Measurements from ENCODE around the gene TNIP2.

TNIP2 gene

DNA sequence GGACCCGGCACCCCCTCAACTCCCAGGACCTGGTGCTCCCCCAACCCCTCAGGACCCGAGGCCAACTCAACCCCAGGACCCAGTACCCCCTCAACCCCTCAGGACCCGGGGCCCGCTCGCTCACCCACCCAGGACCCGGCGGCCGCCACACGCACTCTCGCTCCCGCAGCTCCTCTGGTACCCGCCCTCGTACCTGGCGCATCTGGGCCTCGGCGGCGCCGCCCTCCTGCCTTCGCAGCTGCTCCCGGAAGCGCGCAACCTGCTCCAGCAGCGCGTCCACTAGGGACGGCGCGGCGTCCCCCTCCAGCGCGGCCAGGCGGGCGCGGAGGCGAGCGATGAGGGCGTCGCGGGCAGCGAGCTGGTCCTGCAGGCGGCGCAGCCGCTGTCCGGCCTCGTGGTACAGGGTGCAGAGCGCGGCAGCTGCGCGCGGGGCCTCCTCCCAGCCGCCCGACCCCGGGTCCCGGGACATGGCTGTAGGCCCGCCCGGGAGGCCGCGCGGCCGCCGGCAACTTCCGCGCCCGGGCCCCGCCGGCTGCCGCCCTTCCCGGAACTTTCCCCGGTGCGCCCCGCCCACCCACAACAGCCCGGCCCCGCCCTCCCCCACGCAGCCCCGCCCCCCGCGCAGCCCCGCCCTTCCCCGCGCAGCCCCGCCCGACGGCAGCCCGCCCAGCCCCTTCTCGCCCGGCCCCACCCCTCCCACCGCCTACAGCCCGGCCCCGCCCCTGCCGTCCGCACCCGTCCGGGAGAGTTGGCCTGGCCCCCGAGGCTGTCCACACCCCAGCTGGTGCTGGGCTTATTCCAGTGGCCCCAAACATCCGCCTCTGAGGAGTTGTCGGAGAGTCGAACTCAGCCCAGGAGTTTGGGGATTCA lies at the start of gene TNIP2:
Gene TNIP2 (minus strand): TSS at position 516 of the 870 bp plus-strand sequence. CDS start 47 bp downstream, at position 469.
- peak; percentile 86 for DNase-seq

- no peak for DNase-seq
Measured at GRCh38 chr4:2804973-2805501, 48.9 kb upstream of the TNIP2 start.

GRCh38 chr4:2804449-2804972 lies 48.4 kb upstream of the TNIP2 start:
- no peak for DNase-seq

DNA sequence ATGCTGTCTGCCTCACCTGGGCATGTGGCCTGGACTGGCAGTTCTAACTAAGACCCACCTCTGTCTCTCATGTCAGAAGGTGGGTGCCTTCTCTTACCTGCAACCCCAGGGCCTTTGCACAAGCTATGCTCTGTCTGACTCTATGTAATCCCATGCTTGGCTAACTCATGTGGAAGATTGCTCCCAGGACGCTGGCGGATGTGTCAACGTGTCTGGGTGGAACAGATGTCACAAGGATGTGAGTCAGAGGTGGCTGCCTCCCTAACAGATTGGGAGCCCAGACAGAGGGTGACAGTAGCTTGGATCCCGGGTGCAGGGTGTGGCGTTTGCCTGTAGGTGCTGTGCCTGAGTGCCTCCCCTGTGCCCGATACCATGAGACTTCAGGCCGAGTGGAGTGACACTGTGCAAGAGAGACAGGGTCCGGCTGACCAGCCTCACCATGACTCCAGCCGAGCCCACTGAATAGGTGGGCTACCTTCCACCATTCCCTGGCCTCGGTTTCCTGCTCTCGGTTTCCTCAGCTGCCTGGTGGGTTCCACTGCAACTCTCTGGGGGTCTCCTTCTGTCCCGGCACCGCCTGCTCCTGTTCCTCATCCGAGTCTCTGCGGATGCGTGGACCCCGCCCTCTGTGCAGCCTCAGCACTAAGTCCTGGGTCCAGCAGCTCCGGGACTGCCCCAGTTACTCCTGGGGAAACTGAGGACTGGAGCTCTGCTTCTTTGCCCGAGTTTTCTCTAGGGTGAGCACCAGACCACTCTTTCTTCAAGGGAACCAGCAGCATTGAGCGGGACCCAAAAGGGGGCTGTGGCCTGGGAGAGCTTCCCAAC lies 47.7 kb upstream of the TNIP2 start:
- no peak for DNase-seq

- no peak for DNase-seq
Measured at GRCh38 chr4:2802618-2803531, 46.7 kb upstream of the TNIP2 start.

DNA sequence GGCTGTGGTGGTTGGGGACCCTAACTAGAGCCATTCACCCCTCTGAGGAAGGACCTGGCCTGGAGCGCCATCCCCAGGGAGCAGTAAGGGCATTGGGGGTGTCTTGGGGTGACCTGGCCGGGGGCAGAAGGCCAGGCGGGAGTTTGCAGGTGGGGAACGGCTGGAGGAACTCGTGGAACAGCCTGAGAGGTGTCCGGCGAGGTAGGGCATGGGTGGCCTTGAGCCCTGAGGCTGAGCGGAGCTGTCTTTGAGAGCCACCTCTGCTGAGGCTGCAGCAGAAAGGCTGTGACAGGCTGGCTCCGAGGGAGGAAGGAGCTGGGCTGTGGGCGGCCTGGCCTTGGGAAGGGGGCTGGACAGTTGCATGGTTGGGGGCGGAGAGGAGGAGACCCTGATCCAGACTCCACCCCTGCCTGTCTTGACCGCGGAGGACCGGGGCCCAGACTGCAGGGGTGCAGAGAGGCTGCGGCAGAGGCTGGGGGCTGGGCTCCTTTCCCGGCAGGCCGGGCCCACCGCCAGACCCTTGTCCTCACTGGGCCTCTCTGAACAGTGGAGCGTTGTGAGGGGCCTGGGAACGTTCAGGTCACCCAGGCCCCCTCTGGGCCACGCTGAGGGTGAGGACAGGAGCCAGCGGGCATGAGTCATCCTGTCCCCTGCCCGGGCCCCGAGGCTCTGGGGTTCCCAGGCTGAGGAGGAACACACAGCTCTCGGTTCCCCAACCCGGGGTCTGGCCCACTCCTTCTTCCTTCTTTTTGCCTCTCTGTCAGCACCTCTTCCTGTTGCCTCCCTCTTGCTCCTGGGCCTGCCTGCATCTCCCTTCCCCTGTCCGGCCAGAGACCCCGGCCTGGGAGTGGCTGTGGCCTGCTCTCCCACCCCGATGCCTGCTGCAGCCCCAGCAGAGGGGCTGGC lies 44.8 kb upstream of the TNIP2 start:
- DNase-seq = peak; percentile 36

DNA sequence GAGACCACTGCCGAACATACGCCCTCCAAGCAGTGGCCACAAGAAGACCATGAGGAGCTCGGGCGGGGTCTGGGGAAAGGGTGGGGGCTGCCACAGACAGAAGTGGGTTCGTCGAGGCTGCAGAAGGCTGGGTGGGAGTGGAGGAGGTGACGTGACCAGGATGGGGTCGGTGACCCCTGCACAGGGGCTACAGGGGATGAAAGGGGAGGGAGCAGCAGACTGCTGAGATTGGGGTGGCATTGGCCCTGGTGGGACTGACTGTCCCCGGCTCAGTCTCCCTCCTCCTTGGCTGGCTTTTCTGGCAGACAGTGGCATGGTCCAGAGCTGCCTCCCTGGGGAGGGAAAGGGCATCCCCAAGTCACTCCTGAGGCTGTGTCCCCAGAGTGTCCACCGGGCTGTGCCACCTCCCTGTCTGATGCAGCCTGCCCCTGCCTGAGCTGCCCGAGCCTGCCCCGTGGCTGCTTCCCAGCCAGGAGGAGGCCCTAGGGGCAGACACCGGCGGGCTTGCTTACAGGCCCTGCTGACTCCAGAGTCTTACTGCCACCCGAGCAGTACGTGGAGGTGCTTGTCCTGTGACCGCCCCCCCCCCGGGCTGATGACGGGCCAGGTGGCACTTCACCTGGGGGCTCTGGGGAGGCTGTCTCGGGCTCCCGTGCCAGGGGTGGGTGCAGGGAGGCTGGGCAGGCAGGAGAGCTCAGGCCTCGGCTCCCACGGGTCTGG lies 44.0 kb upstream of the TNIP2 start:
- DNase-seq = no peak

DNA sequence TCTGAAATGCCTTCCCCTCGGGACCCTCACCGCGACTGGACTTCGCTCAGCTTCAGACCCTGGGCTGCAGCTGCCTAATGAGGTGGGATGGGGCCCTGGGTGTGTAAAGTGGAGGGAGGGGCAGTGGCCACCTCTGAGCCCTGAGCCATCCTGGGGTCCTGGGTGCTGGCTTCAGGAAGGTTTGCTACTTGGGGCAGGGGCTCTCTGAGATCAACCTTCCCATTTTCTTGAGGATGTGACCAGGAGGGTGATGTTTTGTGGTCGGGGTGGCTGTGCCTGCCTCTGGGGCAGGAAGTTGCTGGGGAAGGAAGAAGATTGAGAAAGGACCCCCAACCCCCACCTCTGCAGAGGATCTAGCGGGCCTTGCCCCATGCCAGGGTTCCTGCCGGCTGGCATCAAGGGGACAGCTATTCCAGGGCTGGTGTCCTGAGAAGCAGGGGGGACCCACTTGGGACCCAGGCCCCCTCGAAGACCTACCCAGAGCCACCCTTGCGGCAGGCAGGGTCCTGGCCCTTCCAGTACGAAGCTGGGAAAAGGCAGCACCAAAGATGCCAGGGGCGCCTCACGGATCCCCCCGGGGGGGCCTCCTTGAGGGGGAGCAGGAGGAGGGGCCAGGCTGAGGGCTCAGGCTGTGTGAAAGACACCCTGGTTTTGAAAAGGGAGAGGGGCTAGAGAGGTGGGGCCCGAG lies 43.2 kb upstream of the TNIP2 start:
- no peak for DNase-seq

DNA sequence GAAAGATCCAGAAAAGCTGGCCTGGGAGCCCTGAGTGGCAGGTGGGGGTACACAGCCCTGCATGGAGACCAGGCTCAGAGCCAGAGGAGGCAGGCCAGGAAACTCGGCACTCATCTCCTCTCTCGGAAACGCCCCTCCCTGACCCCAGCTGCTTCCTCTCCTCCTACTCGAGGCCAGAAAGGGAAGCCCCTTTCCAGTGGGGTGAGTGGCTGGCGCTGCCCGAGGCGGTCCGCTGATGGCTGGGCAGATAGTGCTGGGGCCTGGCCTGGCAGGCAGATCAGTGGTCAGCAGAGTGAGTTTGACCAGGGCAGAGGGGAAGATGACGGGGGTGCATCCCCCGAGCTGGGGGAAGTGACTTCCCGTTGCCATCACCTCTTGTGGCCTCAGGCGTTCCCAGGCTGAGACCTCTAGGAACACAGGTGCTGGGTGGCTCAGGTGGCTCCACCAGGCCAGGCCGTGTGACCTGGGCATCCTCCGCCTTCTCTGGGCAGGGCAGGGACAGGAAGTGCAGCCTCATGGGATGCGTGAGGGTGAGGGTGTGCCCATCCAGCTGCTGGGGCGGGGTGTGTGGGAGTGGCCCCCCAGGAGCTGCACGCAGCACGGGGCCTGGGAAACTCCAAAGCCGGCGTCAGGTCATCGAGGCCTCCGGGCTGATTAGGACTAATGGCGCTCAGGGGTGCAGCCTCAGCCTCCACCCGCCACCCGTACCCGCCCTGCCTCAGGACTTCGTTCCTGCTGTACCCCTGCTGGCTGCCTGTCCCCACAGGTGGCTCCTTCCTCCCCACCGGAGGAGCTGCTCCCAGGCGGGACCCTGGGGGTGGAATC lies 42.5 kb upstream of the TNIP2 start:
- peak; percentile 65 for DNase-seq

DNA sequence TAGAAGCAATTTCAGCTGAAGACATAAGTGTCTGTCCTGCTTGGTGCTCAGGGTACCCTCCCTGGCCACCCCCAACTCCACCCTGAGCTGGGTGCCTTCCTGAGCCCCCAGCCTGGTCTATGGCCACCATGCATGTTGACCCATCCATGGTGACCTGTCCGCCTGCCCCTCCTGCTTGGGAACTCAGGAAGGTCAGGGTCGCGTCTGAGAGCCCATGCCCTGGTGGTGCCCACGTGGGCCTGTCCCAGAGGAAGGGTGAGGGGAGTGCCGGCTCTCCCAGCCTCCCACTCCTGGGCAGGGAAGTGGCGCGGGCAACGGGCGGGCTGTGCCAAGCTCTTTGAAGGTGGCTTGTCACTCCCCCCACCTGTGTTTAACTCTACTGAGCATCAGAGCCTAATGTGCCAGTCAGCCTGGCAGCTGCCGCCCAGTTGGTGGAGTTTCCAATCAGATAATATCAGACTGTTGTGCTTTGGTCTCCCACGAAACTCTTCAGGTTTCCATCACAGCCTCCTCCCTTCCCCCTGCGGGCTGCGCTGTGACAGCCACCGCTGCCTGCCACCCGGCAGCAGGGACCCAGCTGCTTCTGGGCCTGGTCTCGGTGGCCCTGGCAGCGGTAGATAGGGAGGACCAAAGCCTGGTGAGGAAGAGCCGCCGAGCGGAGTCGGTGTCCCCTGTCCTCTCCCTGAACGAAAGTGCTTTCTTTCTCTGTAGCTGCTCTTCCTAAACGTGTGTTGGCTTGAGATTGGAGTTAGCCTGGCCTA lies 41.6 kb upstream of the TNIP2 start:
- peak; percentile 73 for DNase-seq

GRCh38 chr4:2796849-2797544 lies 40.9 kb upstream of the TNIP2 start:
- no peak for DNase-seq

- no peak for DNase-seq
Measured at GRCh38 chr4:2795893-2796848, 40.0 kb upstream of the TNIP2 start.

- no peak for DNase-seq
Measured at GRCh38 chr4:2795300-2795892, 39.3 kb upstream of the TNIP2 start.

DNA sequence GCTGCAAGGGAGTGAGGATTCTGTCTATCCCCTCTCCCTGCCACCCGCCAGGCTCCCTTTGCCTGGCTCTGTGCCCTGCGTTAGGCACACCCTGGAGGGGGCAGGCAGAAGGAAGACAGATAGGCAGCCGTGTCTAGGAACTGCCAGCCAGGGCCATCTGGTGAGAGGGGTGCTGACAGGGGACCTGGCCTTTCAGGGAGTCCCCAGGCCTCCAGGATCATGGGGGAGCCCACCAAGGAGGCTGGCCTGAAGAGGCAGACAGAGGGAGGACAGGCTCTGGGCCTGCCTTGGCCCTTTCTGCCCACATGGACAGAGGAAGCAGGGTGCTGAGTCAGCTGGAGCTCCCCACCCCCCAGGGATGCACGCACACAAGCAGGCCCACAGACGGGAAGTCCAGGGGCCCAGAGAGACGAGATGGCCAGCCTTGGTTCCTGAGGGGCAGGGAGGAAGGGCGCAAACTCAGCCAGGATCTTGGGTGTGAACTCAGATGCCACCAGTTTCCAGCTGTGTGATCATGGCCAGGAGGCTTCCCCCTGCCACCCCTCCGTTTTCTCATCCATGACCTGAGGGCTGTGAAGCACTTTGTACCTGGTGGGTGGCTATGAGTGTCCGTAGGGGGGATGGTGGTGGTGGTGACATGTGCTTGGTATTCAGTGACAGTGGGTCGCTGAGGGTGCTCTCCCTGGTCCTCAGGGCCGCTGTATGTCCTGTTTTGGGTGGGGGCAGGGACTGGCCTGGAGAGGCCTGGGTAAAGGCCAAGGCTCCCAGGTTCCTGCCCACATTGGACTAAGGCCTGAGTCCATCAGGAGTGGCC lies 38.6 kb upstream of the TNIP2 start:
- no peak for DNase-seq

All from CD4-positive, alpha-beta T cell treated with Interleukin-21 for 1 hour (primary cell).